Heart left ventricle (tissue), 16 donors: ENCODE measurements around the gene EHF. TPM values are rescaled to one million over a fixed set of nuclear protein-coding genes. Genes with fewer than 3 reads are reported as not detected.

Experiments used
- ATAC-seq, 4 donors: fragments of 200-7000 bp; cut with Tn5 transposase; one replicate each; pipeline ENCODE4 v1.9.1; 2020 to 2022; ENCODE audit warnings: moderate library complexity in 4 of 4, mild to moderate bottlenecking in 3 of 4, moderate number of reproducible peaks in 1 of 4
- DNase-seq, 5 donors: peaks; one replicate each; pipeline ENCODE4 v3.0.0-alpha.2; 2020
- H3K27ac ChIP-seq, 12 donors: fragments of 200-600 bp; sonication (generic) in 4 of 12; one replicate each; pipeline versions ENCODE4 v1.5.0 to v1.8.0; 2016 to 2022; ENCODE audit warnings: mild to moderate bottlenecking in 2 of 12
- H3K27me3 ChIP-seq, 9 donors: fragments of 200-600 bp; sonication (generic) in 2 of 9; one replicate each; pipeline versions ENCODE4 v1.5.1 to v1.8.0; 2016 to 2022; ENCODE audit warnings: mild to moderate bottlenecking in 3 of 9
- H3K36me3 ChIP-seq, 9 donors: fragments of 200-600 bp; sonication (generic) in 2 of 9; one replicate each; pipeline versions ENCODE4 v1.5.0 to v1.8.0; 2018 to 2022; ENCODE audit warnings: mild to moderate bottlenecking in 2 of 9
- H3K4me1 ChIP-seq, 12 donors: fragments of 200-600 bp; sonication (generic) in 4 of 12; one replicate each; pipeline versions ENCODE4 v1.5.0 to v1.8.0; 2016 to 2022; ENCODE audit warnings: mild to moderate bottlenecking in 3 of 12
- H3K4me3 ChIP-seq, 12 donors: fragments of 200-600 bp; sonication (generic) in 4 of 12; one replicate each; pipeline versions ENCODE4 v1.5.0 to v1.8.0; 2017 to 2022; ENCODE audit warnings: mild to moderate bottlenecking in 9 of 12, moderate library complexity in 4 of 12
- H3K9me3 ChIP-seq, 12 donors: fragments of 200-600 bp; sonication (generic) in 4 of 12; one replicate each; pipeline versions ENCODE4 v1.5.0 to v1.8.0; 2016 to 2022; ENCODE audit warnings: mild to moderate bottlenecking in 1 of 12
- POLR2A ChIP-seq, 2 donors: fragments of 450-650 bp; IDR thresholded peaks; one replicate each; pipeline ENCODE4 v1.6.1; 2017; ENCODE audit warnings: antibody characterized with exemption in 2 of 2, mild to moderate bottlenecking in 2 of 2, moderate library complexity in 2 of 2
- WGBS, 4 donors: extraction: QIAGEN DNeasy Blood & Tissue Kit in 2 of 4; methylation state at CpG; one replicate each; pipeline versions ENCODE4 v1.1.5 to v1.1.7; 2013 to 2018; 5-methylcytosine and 5-hydroxymethylcytosine counted together
- intact Hi-C, 10 donors: fragments of 100-400 bp; cut with DNase I; formaldehyde crosslinking; loops; one replicate each; pipeline versions ENCODE4 v1.11.1 to v1.14.2; 2022
- polyA plus RNA-seq, 2 donors: library from polyadenylated mRNA; stranded (reverse); fragments of 200-250 nt; gene quantifications; one replicate each; pipeline ENCODE4 v1.2.3, GENCODE V29; 2013
- total RNA-seq, 9 donors: library from RNA; depleted of rRNA in 2 of 9; stranded (reverse); fragments of >200 nt in 2 of 9; fragmentation: NEBNext Ultra II Directional in 3 of 9; extraction: Animal tissue kit (Norgen Biotek cat#: 25700) in 3 of 9; gene quantifications; one replicate each; pipeline versions ENCODE4 v1.1.0 to v1.2.4, GENCODE V29; 2016 to 2023
- TF ChIP-seq, protein P1 (sequence below), 12 donors: fragments of 200-600 bp; sonication (generic) in 4 of 12; IDR thresholded peaks; one replicate each; pipeline versions ENCODE4 v1.5.0 to v1.8.0; 2018 to 2022; ENCODE audit warnings: antibody characterized with exemption in 12 of 12, mild to moderate bottlenecking in 5 of 12
- donor health status: ischemic (EF 13 %, LVEDD 7.1; RV severe dilation, severe dysfunction).
- donor health status: healthy with polysubstance abuse.
- donor health status: DM: no; HTN: yes; CAD: no.
- donor health status: DM: no; HTN: no; CAD: no.
- donor health status: ischemic (EF 25% LVEDD 6.9; RV normal size, moderate dysfunction).
- donor health status: ischemic (EF 25% LVEDD 5.7; RV mildly dilated, moderate dysfunction).
- donor health status: healthy.
- donor health status: DM: yes; HTN: yes; CAD: no.
- donor health status: ischemic (EF 35%, LVEDD 5.7; RV mildly dilated, moderate dysfunction).
- donor health status: nonischemic (EF 11% LVEDD 7.7; RV severe dilation, severe dysfunction).
- donor health status: DM: yes; HTN: yes; CAD: no.
- donor health status: PGD.
- donor health status: ischemic (EF 29% LVEDD 5.4; RV normal size, mild dysfunction).
- donor health status: nonischemic (EF 23%, LVEDD 6.1; RV moderate dilation, normal function).

The EHF gene
- total and polyA plus RNA-seq, 11 donors, result 0.19 to 1.9 (median 0.67) TPM

DNA sequence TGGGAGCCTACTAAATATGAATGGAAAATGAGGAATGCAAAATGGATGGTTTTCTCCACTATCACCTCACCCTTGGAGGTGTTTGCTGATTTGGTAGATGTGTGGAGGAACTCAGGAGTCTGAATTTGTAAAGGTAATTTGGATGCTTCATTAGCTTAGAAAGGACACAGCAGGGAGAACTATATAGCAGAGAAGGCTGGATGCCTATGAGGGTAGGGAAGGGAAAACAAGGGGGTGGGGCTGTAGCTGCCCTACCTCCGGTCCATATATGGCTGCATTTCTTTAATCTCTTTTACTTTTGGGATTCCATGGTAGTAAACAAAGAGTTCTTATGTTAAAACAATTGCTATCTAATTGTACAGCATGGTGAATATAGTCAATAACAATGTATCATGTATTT is 4.8 kb upstream of the EHF start:
- Histone ChIP-seq H3K36me3 (no peaks in the 10 kb centered on the region), H3K4me1 (peaks cover 0 to 37% (median 16%) of the 10 kb centered on the region in 12 donors), H3K4me3 (no peak overlapping the region), H3K27me3 (no peaks in the 10 kb centered on the region), H3K9me3 (no peaks in the 10 kb centered on the region), H3K27ac (peak overlapping the region in 6 of 12 donors; percentile 14 to 74 (median 32))
- ATAC-seq, result no peak
- intact Hi-C loops, result no loop called here
- DNase-seq, result no peak
- no peak for TF ChIP-seq POLR2A (IDR thresholded peaks at IDR 0.05)
- TF ChIP-seq, protein P1, sequence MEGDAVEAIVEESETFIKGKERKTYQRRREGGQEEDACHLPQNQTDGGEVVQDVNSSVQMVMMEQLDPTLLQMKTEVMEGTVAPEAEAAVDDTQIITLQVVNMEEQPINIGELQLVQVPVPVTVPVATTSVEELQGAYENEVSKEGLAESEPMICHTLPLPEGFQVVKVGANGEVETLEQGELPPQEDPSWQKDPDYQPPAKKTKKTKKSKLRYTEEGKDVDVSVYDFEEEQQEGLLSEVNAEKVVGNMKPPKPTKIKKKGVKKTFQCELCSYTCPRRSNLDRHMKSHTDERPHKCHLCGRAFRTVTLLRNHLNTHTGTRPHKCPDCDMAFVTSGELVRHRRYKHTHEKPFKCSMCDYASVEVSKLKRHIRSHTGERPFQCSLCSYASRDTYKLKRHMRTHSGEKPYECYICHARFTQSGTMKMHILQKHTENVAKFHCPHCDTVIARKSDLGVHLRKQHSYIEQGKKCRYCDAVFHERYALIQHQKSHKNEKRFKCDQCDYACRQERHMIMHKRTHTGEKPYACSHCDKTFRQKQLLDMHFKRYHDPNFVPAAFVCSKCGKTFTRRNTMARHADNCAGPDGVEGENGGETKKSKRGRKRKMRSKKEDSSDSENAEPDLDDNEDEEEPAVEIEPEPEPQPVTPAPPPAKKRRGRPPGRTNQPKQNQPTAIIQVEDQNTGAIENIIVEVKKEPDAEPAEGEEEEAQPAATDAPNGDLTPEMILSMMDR (IDR thresholded peaks at IDR 0.05), result no peak
- 69 to 82% (median 76%) methylated on average over 1 of the region's 1 CpG for WGBS, 4 donors

GRCh38 chr11:34616830-34617504 is 3.9 kb upstream of the EHF start:
- WGBS, 4 donors, result 29 to 36% (median 31%) methylated on average over 7 of the region's 7 CpGs
- Histone ChIP-seq H3K27ac (peak overlapping the region in 8 of 12 donors; percentile 4 to 74 (median 31)), H3K4me1 (peaks cover 0 to 37% (median 16%) of the 10 kb centered on the region in 12 donors), H3K36me3 (no peaks in the 10 kb centered on the region), H3K27me3 (no peaks in the 10 kb centered on the region), H3K9me3 (no peaks in the 10 kb centered on the region), H3K4me3 (no peak overlapping the region)
- intact Hi-C loops, result no loop called here
- ATAC-seq, result peak; percentile 78 to 93 (median 85)
- TF ChIP-seq, protein P1 (IDR thresholded peaks at IDR 0.05), result no peak
- TF ChIP-seq POLR2A (IDR thresholded peaks at IDR 0.05), result no peak
- peak in 4 of 5 donors; percentile 41 to 61 (median 56) for DNase-seq

DNA sequence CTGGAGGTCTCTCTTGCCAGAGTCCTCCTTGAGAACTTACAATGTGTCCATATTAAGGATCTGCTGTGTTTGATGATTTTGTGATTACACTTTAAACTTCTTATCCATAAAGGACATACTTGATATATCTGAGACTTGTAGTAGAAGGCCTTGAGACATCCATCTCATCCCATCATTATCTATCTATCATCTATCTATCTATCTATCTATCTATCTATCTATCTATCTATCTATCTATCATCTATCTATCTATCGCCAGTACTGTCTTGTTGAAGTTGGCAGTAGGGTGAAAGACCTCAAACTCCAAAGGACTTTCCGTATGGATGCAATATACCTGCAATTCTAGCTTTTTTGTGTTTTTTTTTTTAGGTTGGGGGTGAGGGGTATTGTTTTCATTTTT is 2.5 kb upstream of the EHF start:
- DNase-seq (no peak), ATAC-seq (no peak)
- Histone ChIP-seq H3K27me3 (peaks cover 0 to 5% (median 0%) of the 10 kb centered on the region in 9 donors), H3K4me3 (no peak overlapping the region), H3K27ac (no peak overlapping the region), H3K4me1 (peaks cover 0 to 36% (median 16%) of the 10 kb centered on the region in 12 donors), H3K9me3 (no peaks in the 10 kb centered on the region), H3K36me3 (no peaks in the 10 kb centered on the region)
- intact Hi-C loops, result no loop called here
- WGBS, 4 donors, result 90 to 95% (median 93%) methylated on average over 2 of the region's 2 CpGs
- TF ChIP-seq, protein P1 (IDR thresholded peaks at IDR 0.05), result no peak
- TF ChIP-seq POLR2A (IDR thresholded peaks at IDR 0.05), result no peak

DNA sequence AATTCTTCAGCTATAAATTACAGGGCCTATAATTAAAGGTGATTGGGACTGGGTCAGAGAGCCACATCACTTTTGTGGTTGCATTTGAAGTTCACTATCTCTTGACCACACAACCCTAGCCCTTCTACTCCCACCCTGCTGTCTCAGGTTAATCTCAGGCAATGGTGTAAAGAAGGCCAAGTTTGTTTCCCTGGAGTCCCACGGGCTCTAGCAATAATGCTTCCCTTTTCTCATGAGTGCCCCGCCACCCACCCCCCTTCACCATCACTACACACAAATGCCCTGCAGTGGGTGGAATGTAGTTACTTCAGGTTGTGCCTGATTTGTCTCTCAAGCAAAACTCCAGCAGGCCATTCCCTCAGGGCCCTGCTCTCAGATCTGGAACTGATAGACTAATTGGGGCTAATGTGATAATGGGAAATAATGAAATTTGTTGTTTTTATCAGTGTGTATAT is 1.8 kb upstream of the EHF start:
- Histone ChIP-seq H3K9me3 (no peaks in the 10 kb centered on the region), H3K4me1 (peaks cover 0 to 32% (median 11%) of the 10 kb centered on the region in 12 donors), H3K27ac (no peak overlapping the region), H3K36me3 (no peaks in the 10 kb centered on the region), H3K4me3 (no peak overlapping the region), H3K27me3 (peaks cover 0 to 5% (median 0%) of the 10 kb centered on the region in 9 donors)
- TF ChIP-seq POLR2A (IDR thresholded peaks at IDR 0.05), result no peak
- TF ChIP-seq, protein P1 (IDR thresholded peaks at IDR 0.05), result no peak
- intact Hi-C loops, result no loop called here
- no peak for ATAC-seq
- no peak for DNase-seq
- 72 to 87% (median 82%) methylated on average over 2 of the region's 2 CpGs for WGBS, 4 donors
